ENCODE measurements around the gene GNG8. TPM values are rescaled to one million over a fixed set of nuclear protein-coding genes. Genes with fewer than 3 reads are reported as not detected.

Gene GNG8
- total RNA-seq, 1 donor: not detected

- Histone ChIP-seq H3K4me3 (ENCODE audit: insufficient read depth, low read length) (peak overlapping the region; percentile 74), H3K79me2 (ENCODE audit: insufficient read depth, low read length) (no peaks in the 10 kb centered on the region), H3K4me2 (ENCODE audit: insufficient read depth, low read length) (peak overlapping the region; percentile 88), H2AFZ (ENCODE audit: low read length) (peak overlapping the region; percentile 92), H4K20me1 (ENCODE audit: insufficient read depth, low read length) (peaks cover 2% of the 10 kb centered on the region), H3K27me3 (ENCODE audit: insufficient read depth, low read length) (peaks cover 6% of the 10 kb centered on the region), H3K27ac (ENCODE audit: low read depth, low read length) (no peak overlapping the region), H3K4me1 (ENCODE audit: insufficient read depth, low read length) (peaks cover 23% of the 10 kb centered on the region), H3K9me3 (ENCODE audit: low read depth, low read length) (no peaks in the 10 kb centered on the region), H3K36me3 (ENCODE audit: insufficient read depth, low read length) (no peaks in the 10 kb centered on the region)
- no peak for DNase-seq (ENCODE audit: insufficient read length, low spot score, missing footprints)
- TF ChIP-seq, protein P1, sequence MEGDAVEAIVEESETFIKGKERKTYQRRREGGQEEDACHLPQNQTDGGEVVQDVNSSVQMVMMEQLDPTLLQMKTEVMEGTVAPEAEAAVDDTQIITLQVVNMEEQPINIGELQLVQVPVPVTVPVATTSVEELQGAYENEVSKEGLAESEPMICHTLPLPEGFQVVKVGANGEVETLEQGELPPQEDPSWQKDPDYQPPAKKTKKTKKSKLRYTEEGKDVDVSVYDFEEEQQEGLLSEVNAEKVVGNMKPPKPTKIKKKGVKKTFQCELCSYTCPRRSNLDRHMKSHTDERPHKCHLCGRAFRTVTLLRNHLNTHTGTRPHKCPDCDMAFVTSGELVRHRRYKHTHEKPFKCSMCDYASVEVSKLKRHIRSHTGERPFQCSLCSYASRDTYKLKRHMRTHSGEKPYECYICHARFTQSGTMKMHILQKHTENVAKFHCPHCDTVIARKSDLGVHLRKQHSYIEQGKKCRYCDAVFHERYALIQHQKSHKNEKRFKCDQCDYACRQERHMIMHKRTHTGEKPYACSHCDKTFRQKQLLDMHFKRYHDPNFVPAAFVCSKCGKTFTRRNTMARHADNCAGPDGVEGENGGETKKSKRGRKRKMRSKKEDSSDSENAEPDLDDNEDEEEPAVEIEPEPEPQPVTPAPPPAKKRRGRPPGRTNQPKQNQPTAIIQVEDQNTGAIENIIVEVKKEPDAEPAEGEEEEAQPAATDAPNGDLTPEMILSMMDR (IDR thresholded peaks at IDR 0.05; ENCODE audit: extremely low read depth, low read depth, low read length): no peak
Observed at GRCh38 chr19:46660008-46660517, 24.1 kb upstream of the GNG8 start.

DNA sequence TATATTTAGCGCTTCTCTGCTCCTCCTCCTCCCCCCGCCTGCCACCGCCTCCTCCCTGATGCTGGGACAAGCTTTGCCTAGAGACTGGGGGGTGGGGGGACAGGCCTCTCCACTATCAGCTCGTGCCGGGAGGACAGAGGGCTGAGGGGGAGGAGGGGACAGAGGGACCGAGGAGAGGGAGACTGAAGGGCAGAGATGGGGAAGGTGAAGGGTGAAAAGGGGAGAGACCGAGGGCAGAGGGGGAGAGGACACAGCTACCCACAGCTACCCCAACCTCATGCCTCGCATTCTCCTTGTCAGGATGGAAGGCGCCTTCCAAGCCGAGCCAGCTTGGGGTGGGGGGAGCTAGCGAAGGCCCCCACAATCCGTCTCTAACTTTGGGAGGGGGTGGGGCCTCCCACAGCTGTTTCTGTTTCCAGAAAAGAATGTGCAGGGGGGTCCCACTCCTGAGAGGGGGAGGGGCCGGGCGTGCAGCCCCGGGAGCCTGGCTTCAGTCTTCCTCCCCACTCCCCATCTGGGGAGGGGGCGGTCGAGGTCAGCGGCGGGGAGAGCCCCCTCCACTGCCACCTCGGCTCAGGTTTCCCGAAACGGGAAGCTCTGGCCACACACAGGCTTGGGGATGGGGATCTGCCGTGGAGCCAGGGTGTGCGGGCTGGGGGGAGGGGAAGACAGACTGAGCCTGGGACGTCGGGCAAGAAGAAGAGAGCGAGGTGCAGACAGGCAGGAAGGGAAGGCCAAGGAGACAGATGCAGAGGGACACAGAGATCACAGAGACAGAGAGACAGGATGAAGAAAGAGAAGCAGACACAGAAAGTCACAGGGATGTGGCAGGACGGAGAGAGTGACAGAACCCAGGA is 23.4 kb upstream of the GNG8 start:
- Histone ChIP-seq H3K4me1 (ENCODE audit: insufficient read depth, low read length) (peaks cover 23% of the 10 kb centered on the region), H2AFZ (ENCODE audit: low read length) (peak overlapping the region; percentile 92), H3K36me3 (ENCODE audit: insufficient read depth, low read length) (no peaks in the 10 kb centered on the region), H3K4me2 (ENCODE audit: insufficient read depth, low read length) (peak overlapping the region; percentile 88), H3K27me3 (ENCODE audit: insufficient read depth, low read length) (peaks cover 6% of the 10 kb centered on the region), H3K79me2 (ENCODE audit: insufficient read depth, low read length) (no peaks in the 10 kb centered on the region), H3K27ac (ENCODE audit: low read depth, low read length) (no peak overlapping the region), H3K4me3 (ENCODE audit: insufficient read depth, low read length) (peak overlapping the region; percentile 74), H3K9me3 (ENCODE audit: low read depth, low read length) (no peaks in the 10 kb centered on the region), H4K20me1 (ENCODE audit: insufficient read depth, low read length) (peaks cover 2% of the 10 kb centered on the region)
- TF ChIP-seq, protein P1 (IDR thresholded peaks at IDR 0.05; ENCODE audit: extremely low read depth, low read depth, low read length): no peak
- peak; percentile 94 for DNase-seq (ENCODE audit: insufficient read length, low spot score, missing footprints)

DNA sequence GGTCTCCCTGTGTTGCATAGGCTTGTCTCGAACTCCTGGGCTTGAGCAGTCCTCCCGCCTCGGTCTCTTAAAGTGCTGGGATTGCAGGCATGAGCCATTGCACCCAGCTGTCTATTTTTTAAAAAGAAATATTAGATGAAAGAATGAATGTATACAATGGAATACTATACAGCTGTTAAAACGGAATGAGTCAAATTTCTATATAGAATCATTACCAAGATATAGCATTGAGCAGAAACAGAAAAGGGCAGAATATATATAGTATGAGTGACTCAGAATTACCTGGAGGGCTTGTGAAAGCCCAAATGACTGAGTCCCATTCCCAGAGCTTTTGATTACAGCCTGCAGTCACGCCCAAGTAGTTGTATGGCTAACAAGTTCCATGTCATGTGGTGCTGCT is 20.5 kb upstream of the GNG8 start:
- TF ChIP-seq, protein P1 (IDR thresholded peaks at IDR 0.05; ENCODE audit: extremely low read depth, low read depth, low read length): no peak
- Histone ChIP-seq H2AFZ (ENCODE audit: low read length) (no peak overlapping the region), H3K4me2 (ENCODE audit: insufficient read depth, low read length) (no peak overlapping the region), H3K27ac (ENCODE audit: low read depth, low read length) (no peak overlapping the region), H3K79me2 (ENCODE audit: insufficient read depth, low read length) (no peaks in the 10 kb centered on the region), H3K9me3 (ENCODE audit: low read depth, low read length) (no peaks in the 10 kb centered on the region), H3K4me1 (ENCODE audit: insufficient read depth, low read length) (peaks cover 20% of the 10 kb centered on the region), H4K20me1 (ENCODE audit: insufficient read depth, low read length) (peaks cover 2% of the 10 kb centered on the region), H3K4me3 (ENCODE audit: insufficient read depth, low read length) (no peak overlapping the region), H3K27me3 (ENCODE audit: insufficient read depth, low read length) (peaks cover 6% of the 10 kb centered on the region), H3K36me3 (ENCODE audit: insufficient read depth, low read length) (no peaks in the 10 kb centered on the region)
- no peak for DNase-seq (ENCODE audit: insufficient read length, low spot score, missing footprints)

GRCh38 chr19:46654621-46655152 is 18.7 kb upstream of the GNG8 start:
- H3K4me2 ChIP-seq (ENCODE audit: insufficient read depth, low read length): no peak overlapping the region
- no peaks in the 10 kb centered on the region for H3K79me2 ChIP-seq (ENCODE audit: insufficient read depth, low read length)
- H3K27me3 ChIP-seq (ENCODE audit: insufficient read depth, low read length): peaks cover 2% of the 10 kb centered on the region
- H4K20me1 ChIP-seq (ENCODE audit: insufficient read depth, low read length): peaks cover 2% of the 10 kb centered on the region
- no peak overlapping the region for H3K4me3 ChIP-seq (ENCODE audit: insufficient read depth, low read length)
- H3K27ac ChIP-seq (ENCODE audit: low read depth, low read length): no peak overlapping the region
- H3K4me1 ChIP-seq (ENCODE audit: insufficient read depth, low read length): peaks cover 8% of the 10 kb centered on the region
- peak; percentile 76 for DNase-seq (ENCODE audit: insufficient read length, low spot score, missing footprints)
- TF ChIP-seq, protein P1 (IDR thresholded peaks at IDR 0.05; ENCODE audit: extremely low read depth, low read depth, low read length): no peak
- no peaks in the 10 kb centered on the region for H3K36me3 ChIP-seq (ENCODE audit: insufficient read depth, low read length)
- no peaks in the 10 kb centered on the region for H3K9me3 ChIP-seq (ENCODE audit: low read depth, low read length)
- H2AFZ ChIP-seq (ENCODE audit: low read length): peak overlapping the region; percentile 3
